Measurements from ENCODE around the gene PRKAR1B.

The PRKAR1B gene

GRCh38 chr7:516606-517456 is 210.2 kb downstream of the PRKAR1B start:
- no peak for DNase-seq

GRCh38 chr7:516216-516605 is 210.9 kb downstream of the PRKAR1B start:
- no peak for DNase-seq

- no peak for DNase-seq
Measured at GRCh38 chr7:515628-516027, 211.5 kb downstream of the PRKAR1B start.

- DNase-seq, result no peak
Measured at GRCh38 chr7:514651-515598, 212.2 kb downstream of the PRKAR1B start.

GRCh38 chr7:514242-514641 is 212.8 kb downstream of the PRKAR1B start:
- no peak for DNase-seq

GRCh38 chr7:513521-514166 is 213.4 kb downstream of the PRKAR1B start:
- DNase-seq, result no peak

GRCh38 chr7:512541-513311 is 214.4 kb downstream of the PRKAR1B start:
- DNase-seq, result no peak

- DNase-seq, result no peak
Measured at GRCh38 chr7:512146-512510, 215.0 kb downstream of the PRKAR1B start.

GRCh38 chr7:511476-512145 is 215.5 kb downstream of the PRKAR1B start:
- DNase-seq, result no peak

- DNase-seq, result no peak
Measured at GRCh38 chr7:510782-511281, 216.2 kb downstream of the PRKAR1B start.

- DNase-seq, result no peak
Measured at GRCh38 chr7:510131-510481, 217.0 kb downstream of the PRKAR1B start.

- no peak for DNase-seq
Measured at GRCh38 chr7:509426-510130, 217.5 kb downstream of the PRKAR1B start.

GRCh38 chr7:508461-509170 is 218.5 kb downstream of the PRKAR1B start:
- no peak for DNase-seq

- DNase-seq, result no peak
Measured at GRCh38 chr7:507623-508300, 219.3 kb downstream of the PRKAR1B start.

GRCh38 chr7:506921-507622 is 220.0 kb downstream of the PRKAR1B start:
- no peak for DNase-seq

- DNase-seq, result no peak
Measured at GRCh38 chr7:506391-506831, 220.7 kb downstream of the PRKAR1B start.

- DNase-seq, result no peak
Measured at GRCh38 chr7:505171-505570, 221.9 kb downstream of the PRKAR1B start.

- DNase-seq, result no peak
Measured at GRCh38 chr7:504221-505111, 222.6 kb downstream of the PRKAR1B start.

Data from CD4-positive, alpha-beta T cell treated with Interleukin-12 subunit alpha and Interleukin-12 subunit beta, for 1 hour (primary cell).